GM13976 (cell line): Measurements from ENCODE around the gene APOBEC3C.
"Not testable (repeated sequence)": the region's sequence is repeated elsewhere in the genome, so short reads cannot be mapped to it uniquely, and the experiment has no call there.

Experiments
- DNase-seq: peaks from one replicate; pipeline ENCODE4 v3.0.0; 2012; ENCODE audit warnings: low spot score
- in situ Hi-C: fragments of 300-500 bp; cut with MboI; formaldehyde crosslinking; loops from one replicate; pipeline ENCODE4 v1.12.0; 2022; ENCODE audit warnings: low sequenced_read_pairs, mixed read lengths, inconsistent platforms; ENCODE audit not compliant: unreplicated experiment
- TF ChIP-seq, protein P1 (sequence below): IDR thresholded peaks from 2 replicates; pipeline ENCODE4 v1.5.1; 2012; ENCODE audit warnings: borderline replicate concordance, mild to moderate bottlenecking; ENCODE audit not compliant: insufficient read depth; ENCODE audit errors: extremely low read depth, missing control alignments, control extremely low read depth

The APOBEC3C gene

GRCh38 chr22:38981992-38982927 lies 31.8 kb upstream of the APOBEC3C start, which contains the start of gene APOBEC3B:
APOBEC3B (plus strand) TSS chr22:38982347; CDS start chr22:38982454, 107 bp downstream.
- in situ Hi-C loops = no loop called here
- TF ChIP-seq, protein P1, sequence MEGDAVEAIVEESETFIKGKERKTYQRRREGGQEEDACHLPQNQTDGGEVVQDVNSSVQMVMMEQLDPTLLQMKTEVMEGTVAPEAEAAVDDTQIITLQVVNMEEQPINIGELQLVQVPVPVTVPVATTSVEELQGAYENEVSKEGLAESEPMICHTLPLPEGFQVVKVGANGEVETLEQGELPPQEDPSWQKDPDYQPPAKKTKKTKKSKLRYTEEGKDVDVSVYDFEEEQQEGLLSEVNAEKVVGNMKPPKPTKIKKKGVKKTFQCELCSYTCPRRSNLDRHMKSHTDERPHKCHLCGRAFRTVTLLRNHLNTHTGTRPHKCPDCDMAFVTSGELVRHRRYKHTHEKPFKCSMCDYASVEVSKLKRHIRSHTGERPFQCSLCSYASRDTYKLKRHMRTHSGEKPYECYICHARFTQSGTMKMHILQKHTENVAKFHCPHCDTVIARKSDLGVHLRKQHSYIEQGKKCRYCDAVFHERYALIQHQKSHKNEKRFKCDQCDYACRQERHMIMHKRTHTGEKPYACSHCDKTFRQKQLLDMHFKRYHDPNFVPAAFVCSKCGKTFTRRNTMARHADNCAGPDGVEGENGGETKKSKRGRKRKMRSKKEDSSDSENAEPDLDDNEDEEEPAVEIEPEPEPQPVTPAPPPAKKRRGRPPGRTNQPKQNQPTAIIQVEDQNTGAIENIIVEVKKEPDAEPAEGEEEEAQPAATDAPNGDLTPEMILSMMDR = no peak
- peak; percentile 93 for DNase-seq

DNA sequence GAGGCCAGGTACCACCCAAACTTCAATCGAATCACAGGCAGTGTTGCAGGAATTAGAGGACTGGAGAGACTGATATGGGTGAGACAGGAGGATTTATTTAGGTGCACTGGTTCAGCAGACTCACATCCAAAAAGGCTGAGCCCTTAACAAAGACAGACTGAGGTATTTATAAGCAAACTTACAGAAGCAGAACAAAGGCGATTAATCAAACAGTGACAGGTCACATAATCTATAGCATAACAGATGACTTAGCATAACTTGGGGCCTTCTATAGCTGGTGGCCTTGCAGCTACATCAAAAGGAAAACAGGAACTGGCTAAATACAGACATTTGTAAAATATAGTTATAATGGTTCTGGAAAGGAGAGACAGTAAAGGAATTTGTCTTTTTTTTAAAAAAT lies 29.8 kb upstream of the APOBEC3C start:
- peak; percentile 12 for DNase-seq
- TF ChIP-seq, protein P1 = no peak
- in situ Hi-C loops = no loop called here

DNA sequence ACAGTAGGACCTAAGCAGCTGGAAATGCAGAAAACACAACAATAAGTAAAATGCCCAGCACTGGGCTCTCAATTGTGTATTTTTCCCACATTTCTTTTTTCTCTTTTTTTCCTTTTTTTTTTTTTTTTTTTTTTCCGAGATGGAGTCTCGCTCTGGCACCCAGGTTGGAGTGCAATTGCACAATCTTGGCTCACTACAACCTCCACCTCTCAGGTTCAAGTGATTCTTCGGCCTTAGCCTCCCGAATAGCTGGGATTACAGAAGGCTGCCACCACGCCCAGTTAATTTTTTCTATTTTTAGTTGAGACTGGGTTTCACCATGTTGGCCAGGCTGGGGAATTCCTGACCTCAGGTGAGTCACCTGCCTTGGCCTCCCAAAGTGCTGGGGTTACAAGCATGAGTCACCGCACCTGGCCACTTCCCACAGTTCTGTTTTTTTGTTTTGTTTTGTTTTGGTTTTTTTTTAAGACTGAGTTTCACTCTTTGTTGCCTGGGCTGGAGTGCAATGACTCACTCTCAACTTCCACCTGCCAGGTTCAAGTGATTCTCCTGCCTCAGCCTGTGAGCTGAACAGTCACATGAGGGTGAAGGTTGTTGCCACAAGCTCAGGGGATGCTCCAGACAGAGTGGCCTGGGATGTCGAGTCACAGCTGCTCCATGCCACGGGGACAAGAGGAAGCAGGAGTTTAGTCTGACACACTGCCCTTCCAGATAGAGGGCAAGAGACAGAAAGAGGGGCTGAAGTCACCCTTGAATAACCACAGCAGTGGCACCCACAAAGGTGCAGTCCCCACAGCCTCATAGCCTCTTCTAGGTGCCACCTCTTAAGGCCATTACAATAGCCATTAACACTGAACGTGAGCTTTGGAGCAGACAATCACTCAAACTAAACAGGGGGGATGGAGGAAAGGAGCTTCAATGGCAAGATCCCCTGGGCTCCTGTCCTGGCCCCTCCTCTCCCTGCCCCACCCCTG lies 29.0 kb upstream of the APOBEC3C start:
- in situ Hi-C loops = not testable (repeated sequence)
- peak; percentile 65 for DNase-seq

DNA sequence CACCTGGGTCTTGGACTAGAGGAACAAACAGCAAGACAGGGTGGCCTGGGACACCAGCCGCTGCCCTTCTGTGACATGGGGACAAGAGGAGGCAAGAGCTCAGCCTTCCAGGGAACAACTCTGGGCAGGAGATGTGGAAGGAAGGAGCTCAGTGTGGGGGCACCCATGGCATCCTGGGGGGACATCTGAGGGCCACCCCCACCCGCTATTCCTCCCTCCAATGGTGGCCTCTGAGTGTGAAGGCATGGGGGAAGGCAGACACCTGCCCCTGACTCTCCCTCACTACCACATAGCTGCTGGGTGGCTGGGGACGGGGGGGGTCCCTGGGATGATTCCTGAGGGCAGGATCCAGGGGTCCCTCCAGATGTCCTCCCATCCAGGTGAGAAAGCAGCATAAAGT lies 27.4 kb upstream of the APOBEC3C start:
- in situ Hi-C loops = no loop called here
- TF ChIP-seq, protein P1 = no peak
- DNase-seq = no peak

- in situ Hi-C loops = no loop called here
- no peak for DNase-seq
- TF ChIP-seq, protein P1 = no peak
Observed at GRCh38 chr22:38987171-38987895, 26.7 kb upstream of the APOBEC3C start.

- no peak for DNase-seq
Observed at GRCh38 chr22:38989466-38989865, 24.6 kb upstream of the APOBEC3C start.

DNA sequence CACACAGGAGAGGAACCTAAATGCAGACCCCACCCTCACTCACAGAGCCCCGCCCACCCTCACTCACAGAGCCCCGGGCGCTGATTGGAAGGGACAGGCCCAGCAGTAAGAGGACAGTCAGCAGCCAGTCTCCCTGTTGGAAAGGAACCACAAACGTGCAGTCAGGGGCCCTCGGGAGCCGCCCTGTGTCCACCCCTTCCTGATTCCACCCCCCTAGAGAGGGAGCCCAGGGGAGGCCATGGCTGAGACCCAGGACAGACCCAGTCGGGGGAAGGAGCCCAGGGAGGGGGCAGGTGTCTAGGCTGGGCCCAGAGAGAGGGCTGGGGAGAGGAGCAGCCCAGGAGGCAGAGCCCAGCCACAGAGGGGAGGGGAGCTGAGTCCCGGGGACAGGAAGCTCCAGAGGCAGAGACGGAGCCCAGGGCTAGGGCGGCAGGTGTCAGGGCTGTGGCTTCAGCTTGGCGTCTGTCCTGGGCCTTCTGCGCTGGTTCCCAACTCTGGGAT lies 21.1 kb upstream of the APOBEC3C start:
- in situ Hi-C loops = loop anchor here (10.0 kb wide), 1 partner anchor 118 kb away; the partner anchor contains the start of gene CBX6
- not testable (repeated sequence) for DNase-seq

More at GRCh38 chr22:38989466-38989865, 24.6 kb upstream of the APOBEC3C start:
- in situ Hi-C loops = no loop called here
- TF ChIP-seq, protein P1 = no peak
